HG02642 (cell line): Measurements from ENCODE around the gene PRKN.

Experiments used
- ATAC-seq: cut with Tn5 transposase; IDR thresholded peaks from one replicate; pipeline ENCODE4 v1.9.1; 2021; ENCODE audit warnings: mild to moderate bottlenecking; ENCODE audit not compliant: unreplicated experiment, poor library complexity

Gene PRKN

GRCh38 chr6:162727322-162728182 lies at the start of gene PRKN, which contains the start of gene PACRG:
Gene PRKN (minus strand): TSS chr6:162727766.
Gene PACRG (plus strand): TSS chr6:162727974.
- peak; percentile 98 for ATAC-seq

GRCh38 chr6:162777091-162777490 lies 49.5 kb upstream of the PRKN start:
- ATAC-seq: no peak

GRCh38 chr6:162773996-162774395 lies 46.4 kb upstream of the PRKN start:
- no peak for ATAC-seq

- no peak for ATAC-seq
Measured at GRCh38 chr6:162772466-162772865, 44.9 kb upstream of the PRKN start.

- ATAC-seq: no peak
Measured at GRCh38 chr6:162770955-162771354, 43.4 kb upstream of the PRKN start.

- no peak for ATAC-seq
Measured at GRCh38 chr6:162770136-162770535, 42.6 kb upstream of the PRKN start.

GRCh38 chr6:162753775-162754174 lies 26.2 kb upstream of the PRKN start:
- ATAC-seq: no peak

GRCh38 chr6:162751211-162751859 lies 23.8 kb upstream of the PRKN start:
- ATAC-seq: no peak

GRCh38 chr6:162750776-162751175 lies 23.2 kb upstream of the PRKN start:
- no peak for ATAC-seq

- ATAC-seq: no peak
Measured at GRCh38 chr6:162736961-162737360, 9.4 kb upstream of the PRKN start.

- ATAC-seq: no peak
Measured at GRCh38 chr6:162733489-162733888, 5.9 kb upstream of the PRKN start.

GRCh38 chr6:162730502-162730901 lies 2.9 kb upstream of the PRKN start:
- no peak for ATAC-seq

- no peak for ATAC-seq
Measured at GRCh38 chr6:162728706-162729105, 1.1 kb upstream of the PRKN start.

- no peak for ATAC-seq
Measured at GRCh38 chr6:162728197-162728596, 631 bp upstream of the PRKN start.

GRCh38 chr6:162726947-162727321 lies 632 bp downstream of the PRKN start:
- no peak for ATAC-seq

- no peak for ATAC-seq
Measured at GRCh38 chr6:162722633-162723032, 4.9 kb downstream of the PRKN start.

GRCh38 chr6:162722226-162722625 lies 5.3 kb downstream of the PRKN start:
- no peak for ATAC-seq

- ATAC-seq: no peak
Measured at GRCh38 chr6:162721404-162721687, 6.2 kb downstream of the PRKN start.

GRCh38 chr6:162719528-162719927 lies 8.0 kb downstream of the PRKN start:
- ATAC-seq: no peak

GRCh38 chr6:162715601-162716000 lies 12.0 kb downstream of the PRKN start:
- no peak for ATAC-seq

- ATAC-seq: no peak
Measured at GRCh38 chr6:162713974-162714780, 13.4 kb downstream of the PRKN start.
